ENCODE measurements around the gene INF2.

The INF2 gene

GRCh38 chr14:104755621-104756020 is 66.2 kb downstream of the INF2 start:
- Histone ChIP-seq H3K9ac (ENCODE audit: low read length) (no peak overlapping the region), H3K4me3 (ENCODE audit: low read depth, low read length) (no peak overlapping the region), H3K4me1 (ENCODE audit: control insufficient read depth in 1 of 2, insufficient read depth in 2 of 2, low read length in 2 of 2) (peaks cover 11 to 17% of the 10 kb centered on the region in 2 experiments), H3K23ac (ENCODE audit: low read length) (no peak overlapping the region), H4K12ac (ENCODE audit: low read depth, low read length) (no peak overlapping the region), H3K27ac (ENCODE audit: low read depth, low read length) (no peak overlapping the region), H3K18ac (ENCODE audit: low read length) (no peak overlapping the region), H2AFZ (ENCODE audit: insufficient read depth, low read length, poor library complexity) (no peak overlapping the region), H3K4ac (ENCODE audit: low read depth, low read length) (no peak overlapping the region), H2BK5ac (ENCODE audit: low read depth, low read length, poor library complexity) (no peak overlapping the region), H2BK120ac (ENCODE audit: insufficient read depth, low read length, poor library complexity) (no peak overlapping the region), H3K9me3 (ENCODE audit: insufficient read depth, low read depth, low read length) (peaks cover 12% of the 10 kb centered on the region), H4K8ac (ENCODE audit: low read depth, low read length) (no peak overlapping the region), H2AK5ac (ENCODE audit: low read length) (no peak overlapping the region), H4K91ac (ENCODE audit: low read depth, low read length) (no peak overlapping the region), H3K36me3 (ENCODE audit: control insufficient read depth in 1 of 2, insufficient read depth in 2 of 2, low read length in 2 of 2) (peaks cover 51 to 55% of the 10 kb centered on the region in 2 experiments), H3K4me2 (ENCODE audit: low read length) (no peak overlapping the region), H2BK12ac (ENCODE audit: low read length) (no peak overlapping the region), H3K79me1 (ENCODE audit: low read length) (peaks cover 8% of the 10 kb centered on the region), H3K79me2 (ENCODE audit: control insufficient read depth, insufficient read depth, low read length, poor library complexity) (peaks cover 13% of the 10 kb centered on the region), H3K14ac (ENCODE audit: low read length) (no peak overlapping the region), H3K27me3 (ENCODE audit: insufficient read depth, low read length) (no peaks in the 10 kb centered on the region)
- WGBS (ENCODE audit: extremely low coverage, insufficient coverage, insufficient read length): no CpG with 5 or more reads among the region's 11 CpGs
- no peak for DNase-seq

GRCh38 chr14:104756477-104757237 is 67.2 kb downstream of the INF2 start:
- Histone ChIP-seq H3K9me3 (ENCODE audit: insufficient read depth, low read depth, low read length) (peaks cover 8% of the 10 kb centered on the region), H3K4ac (ENCODE audit: low read depth, low read length) (no peak overlapping the region), H3K4me2 (ENCODE audit: low read length) (no peak overlapping the region), H3K27me3 (ENCODE audit: insufficient read depth, low read length) (no peaks in the 10 kb centered on the region), H2AK5ac (ENCODE audit: low read length) (no peak overlapping the region), H2BK12ac (ENCODE audit: low read length) (no peak overlapping the region), H3K36me3 (ENCODE audit: control insufficient read depth in 1 of 2, insufficient read depth in 2 of 2, low read length in 2 of 2) (peaks cover 52 to 56% of the 10 kb centered on the region in 2 experiments), H2AFZ (ENCODE audit: insufficient read depth, low read length, poor library complexity) (no peak overlapping the region), H3K14ac (ENCODE audit: low read length) (no peak overlapping the region), H2BK120ac (ENCODE audit: insufficient read depth, low read length, poor library complexity) (no peak overlapping the region), H4K91ac (ENCODE audit: low read depth, low read length) (no peak overlapping the region), H2BK5ac (ENCODE audit: low read depth, low read length, poor library complexity) (no peak overlapping the region), H3K79me1 (ENCODE audit: low read length) (peaks cover 8% of the 10 kb centered on the region), H4K8ac (ENCODE audit: low read depth, low read length) (no peak overlapping the region), H3K27ac (ENCODE audit: low read depth, low read length) (no peak overlapping the region), H3K4me3 (ENCODE audit: low read depth, low read length) (peak overlapping the region; percentile 19), H3K4me1 (ENCODE audit: control insufficient read depth in 1 of 2, insufficient read depth in 2 of 2, low read length in 2 of 2) (peaks cover 11 to 17% of the 10 kb centered on the region in 2 experiments), H3K9ac (ENCODE audit: low read length) (no peak overlapping the region), H4K12ac (ENCODE audit: low read depth, low read length) (no peak overlapping the region), H3K79me2 (ENCODE audit: control insufficient read depth, insufficient read depth, low read length, poor library complexity) (peaks cover 13% of the 10 kb centered on the region), H3K18ac (ENCODE audit: low read length) (no peak overlapping the region), H3K23ac (ENCODE audit: low read length) (no peak overlapping the region)
- no peak for DNase-seq
- WGBS (ENCODE audit: extremely low coverage, insufficient coverage, insufficient read length): no CpG with 5 or more reads among the region's 27 CpGs

- H3K27ac ChIP-seq (ENCODE audit: low read depth, low read length): no peak overlapping the region
- no peak overlapping the region for H2AK5ac ChIP-seq (ENCODE audit: low read length)
- peaks cover 6% of the 10 kb centered on the region for H3K79me1 ChIP-seq (ENCODE audit: low read length)
- no CpG with 5 or more reads among the region's 10 CpGs for WGBS (ENCODE audit: extremely low coverage, insufficient coverage, insufficient read length)
- no peak overlapping the region for H2BK120ac ChIP-seq (ENCODE audit: insufficient read depth, low read length, poor library complexity)
- peaks cover 11 to 14% of the 10 kb centered on the region in 2 experiments for H3K4me1 ChIP-seq (ENCODE audit: control insufficient read depth in 1 of 2, insufficient read depth in 2 of 2, low read length in 2 of 2)
- no peak overlapping the region for H4K12ac ChIP-seq (ENCODE audit: low read depth, low read length)
- no peak overlapping the region for H4K8ac ChIP-seq (ENCODE audit: low read depth, low read length)
- no peak overlapping the region for H3K9ac ChIP-seq (ENCODE audit: low read length)
- no peak overlapping the region for H3K4me3 ChIP-seq (ENCODE audit: low read depth, low read length)
- no peak overlapping the region for H3K23ac ChIP-seq (ENCODE audit: low read length)
- H3K27me3 ChIP-seq (ENCODE audit: insufficient read depth, low read length): no peaks in the 10 kb centered on the region
- H2BK12ac ChIP-seq (ENCODE audit: low read length): no peak overlapping the region
- H3K4ac ChIP-seq (ENCODE audit: low read depth, low read length): no peak overlapping the region
- H2AFZ ChIP-seq (ENCODE audit: insufficient read depth, low read length, poor library complexity): no peak overlapping the region
- H3K18ac ChIP-seq (ENCODE audit: low read length): no peak overlapping the region
- no peak for DNase-seq
- H3K9me3 ChIP-seq (ENCODE audit: insufficient read depth, low read depth, low read length): peaks cover 3% of the 10 kb centered on the region
- no peak overlapping the region for H2BK5ac ChIP-seq (ENCODE audit: low read depth, low read length, poor library complexity)
- H4K91ac ChIP-seq (ENCODE audit: low read depth, low read length): no peak overlapping the region
- no peak overlapping the region for H3K4me2 ChIP-seq (ENCODE audit: low read length)
- peaks cover 52 to 56% of the 10 kb centered on the region in 2 experiments for H3K36me3 ChIP-seq (ENCODE audit: control insufficient read depth in 1 of 2, insufficient read depth in 2 of 2, low read length in 2 of 2)
- no peak overlapping the region for H3K14ac ChIP-seq (ENCODE audit: low read length)
- peaks cover 13% of the 10 kb centered on the region for H3K79me2 ChIP-seq (ENCODE audit: control insufficient read depth, insufficient read depth, low read length, poor library complexity)
Measured at GRCh38 chr14:104757238-104757585, 67.8 kb downstream of the INF2 start.

GRCh38 chr14:104757681-104758392 is 68.4 kb downstream of the INF2 start:
- peaks cover 11 to 13% of the 10 kb centered on the region in 2 experiments for H3K4me1 ChIP-seq (ENCODE audit: control insufficient read depth in 1 of 2, insufficient read depth in 2 of 2, low read length in 2 of 2)
- no peak overlapping the region for H3K27ac ChIP-seq (ENCODE audit: low read depth, low read length)
- H3K79me2 ChIP-seq (ENCODE audit: control insufficient read depth, insufficient read depth, low read length, poor library complexity): peaks cover 13% of the 10 kb centered on the region
- no peak overlapping the region for H3K18ac ChIP-seq (ENCODE audit: low read length)
- H3K4me2 ChIP-seq (ENCODE audit: low read length): no peak overlapping the region
- no peak overlapping the region for H2AK5ac ChIP-seq (ENCODE audit: low read length)
- no peaks in the 10 kb centered on the region for H3K27me3 ChIP-seq (ENCODE audit: insufficient read depth, low read length)
- H3K4ac ChIP-seq (ENCODE audit: low read depth, low read length): no peak overlapping the region
- H3K4me3 ChIP-seq (ENCODE audit: low read depth, low read length): no peak overlapping the region
- peaks cover 5% of the 10 kb centered on the region for H3K79me1 ChIP-seq (ENCODE audit: low read length)
- H2BK120ac ChIP-seq (ENCODE audit: insufficient read depth, low read length, poor library complexity): no peak overlapping the region
- no peak overlapping the region for H2AFZ ChIP-seq (ENCODE audit: insufficient read depth, low read length, poor library complexity)
- no peak overlapping the region for H4K91ac ChIP-seq (ENCODE audit: low read depth, low read length)
- H3K23ac ChIP-seq (ENCODE audit: low read length): no peak overlapping the region
- no peak overlapping the region for H3K14ac ChIP-seq (ENCODE audit: low read length)
- WGBS (ENCODE audit: extremely low coverage, insufficient coverage, insufficient read length): no CpG with 5 or more reads among the region's 19 CpGs
- H4K12ac ChIP-seq (ENCODE audit: low read depth, low read length): no peak overlapping the region
- H2BK5ac ChIP-seq (ENCODE audit: low read depth, low read length, poor library complexity): no peak overlapping the region
- H3K9ac ChIP-seq (ENCODE audit: low read length): no peak overlapping the region
- no peak overlapping the region for H2BK12ac ChIP-seq (ENCODE audit: low read length)
- H3K36me3 ChIP-seq (ENCODE audit: control insufficient read depth in 1 of 2, insufficient read depth in 2 of 2, low read length in 2 of 2): peaks cover 54 to 56% of the 10 kb centered on the region in 2 experiments
- no peak for DNase-seq
- H3K9me3 ChIP-seq (ENCODE audit: insufficient read depth, low read depth, low read length): peaks cover 1% of the 10 kb centered on the region
- H4K8ac ChIP-seq (ENCODE audit: low read depth, low read length): no peak overlapping the region
